Activated CD4-positive, alpha-beta T cell treated with anti-CD3 and anti-CD28 coated beads, Interleukin-2, amount 10 ng/mL, durations not matched to agents 24 days and 14 days (primary cell): ENCODE results near the gene TPD52L1. TPM values are rescaled to one million over a fixed set of nuclear protein-coding genes. Genes with fewer than 3 reads are reported as not detected.

Experiments used
- total RNA-seq: library from RNA; stranded (reverse); gene quantifications from 2 replicates; pipeline ENCODE4 v1.2.3, GENCODE V29; 2022

Gene TPD52L1
- total RNA-seq, 1 donor from 2014 or later, result not detected

Other genes with a start within 250 kb of the TPD52L1 start
- gene RNF217, start 191.3 kb upstream of the TPD52L1 start, total RNA-seq, result 0.72 and 1.2 TPM in 2 replicates
- gene HDDC2, start 148.2 kb downstream of the TPD52L1 start, total RNA-seq, result 89.6 and 92.4 TPM in 2 replicates